HUDEP-2 (cell line): ENCODE results near the gene SMOC2.

Experiments used
- DNase-seq, 76 experiments: peaks; one replicate each; lab custom pipeline; 2025; ENCODE audit not compliant: unreplicated experiment in 76 of 76; lab: John Stamatoyannopoulos, UW

The SMOC2 gene

GRCh38 chr6:168440520-168441433, at the start of gene SMOC2:
TSS of gene SMOC2 (plus strand) at chr6:168441184. CDS start at chr6:168441371, 187 bp downstream.
- no peak for DNase-seq

DNA sequence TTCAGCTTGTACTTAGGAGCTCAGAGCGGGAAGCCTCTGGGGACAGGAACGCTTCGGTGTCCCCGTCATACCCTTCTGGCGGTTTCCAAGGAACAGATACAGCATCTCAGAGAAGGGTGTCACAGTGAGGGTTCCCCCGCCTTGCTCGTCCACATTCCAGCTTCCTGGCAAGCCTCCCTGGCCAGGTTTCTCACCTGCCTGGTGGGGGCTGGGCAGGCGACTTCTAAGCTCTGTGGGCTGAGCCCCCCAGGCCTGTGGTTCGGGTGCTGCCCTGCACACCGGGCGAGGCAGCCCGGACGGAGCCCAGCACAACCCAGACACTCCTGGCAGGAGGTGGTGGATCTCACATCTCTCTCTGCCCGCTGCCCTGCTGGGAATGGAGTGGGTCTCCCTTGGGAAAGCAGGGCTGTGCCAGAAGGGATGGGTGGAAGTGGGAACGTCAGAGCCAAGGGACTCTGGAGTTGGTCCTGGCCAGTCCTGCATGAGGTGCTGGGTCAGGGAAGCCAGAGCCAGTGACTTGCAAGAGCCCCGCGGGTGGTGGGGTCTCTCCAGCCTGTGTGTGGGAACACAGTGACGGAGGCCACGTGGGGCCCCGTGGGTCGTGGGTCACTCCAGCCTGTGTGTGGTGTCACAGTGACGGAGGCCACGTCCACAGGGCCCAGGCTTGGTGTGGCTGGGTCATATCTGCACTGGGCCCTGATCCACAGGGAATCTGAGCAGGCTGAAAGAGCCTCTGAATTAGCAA, 47.7 kb upstream of the SMOC2 start:
- DNase-seq = no peak

- DNase-seq = no peak
Measured at GRCh38 chr6:168394606-168395005, 46.4 kb upstream of the SMOC2 start.

DNA sequence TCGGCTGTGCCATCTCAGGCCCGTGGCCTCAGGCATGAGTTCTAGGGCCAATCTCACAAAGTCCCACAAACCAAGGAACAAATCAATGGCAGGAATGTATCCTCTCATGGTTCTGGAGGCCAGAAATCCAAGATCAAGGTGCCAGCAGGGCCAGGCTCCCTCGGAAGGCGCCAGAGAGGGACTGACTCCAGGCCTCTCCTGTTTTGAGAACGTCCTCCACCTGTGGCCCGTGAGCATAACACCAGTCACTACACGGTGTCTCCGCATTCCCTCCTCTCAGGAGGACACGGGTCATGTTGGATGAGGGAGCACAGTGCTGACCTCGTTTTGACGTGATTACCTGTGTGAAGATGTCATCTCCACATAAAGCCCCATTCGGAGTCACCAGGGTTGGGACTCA, 45.0 kb upstream of the SMOC2 start:
- DNase-seq = no peak

- no peak for DNase-seq
Measured at GRCh38 chr6:168396561-168396960, 44.4 kb upstream of the SMOC2 start.

DNA sequence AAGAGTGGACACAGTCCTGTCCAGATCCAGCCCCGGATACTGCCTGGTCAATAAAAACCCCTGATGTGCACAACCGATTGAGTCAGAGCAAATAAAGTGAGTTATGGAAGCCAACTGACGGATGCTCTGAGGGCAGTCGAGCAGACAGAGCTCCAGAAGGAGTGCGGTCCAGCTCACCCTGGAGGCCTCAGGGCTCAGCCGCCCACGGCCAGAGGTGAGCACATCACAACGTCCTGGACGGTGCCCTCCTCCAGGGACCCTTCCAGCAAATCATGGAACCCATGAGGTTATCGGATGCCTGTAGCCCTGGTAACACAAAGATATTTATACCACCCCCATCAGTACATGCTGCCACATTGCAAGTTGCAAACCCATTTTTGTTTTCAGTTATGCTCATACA, 44.0 kb upstream of the SMOC2 start:
- no peak for DNase-seq

DNA sequence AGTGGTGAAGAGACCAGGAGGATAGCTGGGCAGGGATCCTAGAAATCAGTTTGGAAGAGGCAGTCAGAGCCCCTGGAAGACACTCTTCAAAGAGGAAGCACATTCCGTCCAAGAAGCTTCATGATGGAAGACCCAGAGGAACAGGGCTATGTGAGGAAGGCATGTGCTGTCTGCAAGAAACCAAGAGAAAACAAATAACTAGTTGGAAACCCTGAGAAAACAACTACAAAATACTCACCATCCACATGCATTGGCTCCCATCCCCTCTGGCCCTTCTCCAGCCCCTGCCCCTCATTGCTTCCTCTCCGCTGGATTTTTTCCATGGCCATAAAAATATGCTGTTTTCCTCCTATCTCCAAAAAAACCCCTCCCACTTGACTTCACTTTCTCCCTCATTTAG, 40.9 kb upstream of the SMOC2 start:
- no peak for DNase-seq

GRCh38 chr6:168403370-168404005, 37.5 kb upstream of the SMOC2 start:
- no peak for DNase-seq

GRCh38 chr6:168404560-168404959, 36.4 kb upstream of the SMOC2 start:
- no peak for DNase-seq

DNA sequence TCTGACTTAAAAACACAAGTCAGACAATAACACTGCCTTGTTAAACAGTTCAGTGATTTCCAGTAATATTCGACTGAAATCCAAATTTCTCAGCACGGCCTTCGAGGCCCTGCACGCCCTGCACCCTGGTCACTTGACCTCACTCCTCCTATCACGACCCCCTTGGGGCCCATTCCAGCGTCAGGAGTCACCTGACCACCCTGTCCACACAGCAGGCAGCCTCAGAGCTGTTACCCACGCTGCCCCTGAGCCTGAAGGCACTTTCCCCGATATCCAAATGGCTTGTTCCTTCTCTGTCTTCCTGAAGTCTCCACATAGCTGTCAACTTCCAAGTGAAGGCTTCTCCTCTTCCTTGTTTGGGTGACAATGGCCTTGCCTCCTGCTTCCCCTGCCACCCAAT, 33.1 kb upstream of the SMOC2 start:
- no peak for DNase-seq

- DNase-seq = no peak
Measured at GRCh38 chr6:168408504-168409136, 32.4 kb upstream of the SMOC2 start.

DNA sequence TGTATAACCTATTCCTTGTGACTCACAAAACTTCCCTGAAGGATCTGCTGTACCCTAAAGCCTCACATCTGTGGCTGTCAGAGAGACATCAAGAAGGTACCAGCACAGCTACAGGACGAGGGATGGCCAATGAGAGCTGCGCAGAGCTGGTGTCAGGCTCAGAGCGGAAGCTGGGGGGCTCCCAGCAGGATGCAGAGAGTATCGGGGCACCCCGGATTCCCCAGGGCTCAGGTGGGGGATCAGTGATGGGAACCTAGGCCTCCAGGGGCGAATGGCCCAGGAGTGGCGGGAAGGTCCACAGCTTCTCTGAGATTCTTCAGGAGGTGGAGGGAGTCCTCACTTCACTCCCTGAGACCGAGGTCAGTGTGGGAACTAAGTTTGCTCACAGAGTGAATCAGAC, 30.9 kb upstream of the SMOC2 start:
- DNase-seq = no peak

GRCh38 chr6:168410554-168411011, 30.4 kb upstream of the SMOC2 start:
- DNase-seq = no peak

- no peak for DNase-seq
Measured at GRCh38 chr6:168411130-168411529, 29.9 kb upstream of the SMOC2 start.

GRCh38 chr6:168411793-168412192, 29.2 kb upstream of the SMOC2 start:
- no peak for DNase-seq

DNA sequence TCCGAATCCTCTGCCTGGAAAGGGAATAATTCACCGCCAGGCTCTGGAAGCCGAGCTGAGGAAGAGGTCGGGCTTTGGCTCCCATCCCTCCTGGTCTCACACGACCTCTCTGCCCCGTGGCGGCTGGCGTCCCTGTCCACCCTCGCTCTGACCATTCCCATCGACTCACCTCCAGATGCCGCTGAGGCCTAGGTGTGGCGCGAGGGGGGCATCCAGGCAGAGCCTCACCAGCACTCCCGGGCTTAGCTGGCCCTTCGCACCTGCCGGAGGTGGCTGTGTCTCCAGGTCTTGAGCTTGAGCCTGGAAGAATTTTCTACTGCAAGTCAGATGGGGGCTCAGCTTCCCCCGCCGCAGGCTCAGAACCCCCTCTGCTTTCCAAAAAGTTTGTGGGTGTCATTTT, 28.5 kb upstream of the SMOC2 start:
- no peak for DNase-seq

GRCh38 chr6:168413018-168413720, 27.8 kb upstream of the SMOC2 start:
- DNase-seq = no peak

GRCh38 chr6:168413856-168414255, 27.1 kb upstream of the SMOC2 start:
- DNase-seq = no peak

DNA sequence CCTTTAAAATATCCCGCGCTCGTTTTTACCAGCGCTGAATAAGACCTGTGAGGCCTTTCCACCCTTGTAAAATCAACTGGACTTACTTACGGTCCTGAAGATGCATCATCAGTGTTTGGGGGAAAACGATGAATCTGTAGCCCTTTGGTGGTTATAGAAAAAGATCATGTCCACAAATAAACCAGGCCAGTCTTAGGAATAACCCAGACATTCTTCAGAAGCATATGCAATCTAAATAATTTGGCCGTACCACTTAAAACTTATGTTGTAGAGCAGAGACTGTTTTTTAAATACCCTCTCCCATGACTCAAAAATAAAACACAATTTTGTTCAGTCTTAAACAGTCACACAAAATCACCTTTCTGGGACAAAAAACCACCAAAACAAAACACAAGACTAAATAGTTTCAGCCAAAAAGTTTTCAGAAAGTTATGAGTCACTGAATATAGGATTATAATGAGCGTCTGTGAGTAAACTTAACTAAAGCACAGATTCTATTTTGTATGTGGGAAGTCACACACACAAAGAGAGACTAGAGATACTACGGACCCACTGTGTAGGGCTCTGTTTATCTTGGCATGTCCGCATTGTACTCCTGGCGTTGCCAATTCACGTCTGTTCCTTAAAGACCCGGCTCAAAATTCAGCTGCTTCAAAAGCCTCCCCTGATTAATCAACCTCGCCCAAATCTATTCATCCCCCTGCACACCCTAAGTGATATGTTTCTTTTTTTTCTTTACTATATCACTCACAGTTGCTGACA, 26.5 kb upstream of the SMOC2 start:
- DNase-seq = no peak
